GM18507 (cell line): ENCODE measurements around the gene CDK4.
"Not testable (repeated sequence)": the region's sequence is repeated elsewhere in the genome, so short reads cannot be mapped to it uniquely, and the experiment has no call there.

Experiments
- DNase-seq: peaks from one replicate; pipeline ENCODE4 v3.0.0; 2011; ENCODE audit warnings: low read depth; ENCODE audit not compliant: insufficient read length; ENCODE audit errors: extremely low spot score
- FAIRE-seq: peaks from 2 replicates; lab custom pipeline; 2011; peaks lifted over from hg19 to GRCh38; lab: Jason Lieb, UNC

CDK4 gene

GRCh38 chr12:57730336-57731067, 21.6 kb downstream of the CDK4 start:
- FAIRE-seq (no peak), DNase-seq (no peak)

DNA sequence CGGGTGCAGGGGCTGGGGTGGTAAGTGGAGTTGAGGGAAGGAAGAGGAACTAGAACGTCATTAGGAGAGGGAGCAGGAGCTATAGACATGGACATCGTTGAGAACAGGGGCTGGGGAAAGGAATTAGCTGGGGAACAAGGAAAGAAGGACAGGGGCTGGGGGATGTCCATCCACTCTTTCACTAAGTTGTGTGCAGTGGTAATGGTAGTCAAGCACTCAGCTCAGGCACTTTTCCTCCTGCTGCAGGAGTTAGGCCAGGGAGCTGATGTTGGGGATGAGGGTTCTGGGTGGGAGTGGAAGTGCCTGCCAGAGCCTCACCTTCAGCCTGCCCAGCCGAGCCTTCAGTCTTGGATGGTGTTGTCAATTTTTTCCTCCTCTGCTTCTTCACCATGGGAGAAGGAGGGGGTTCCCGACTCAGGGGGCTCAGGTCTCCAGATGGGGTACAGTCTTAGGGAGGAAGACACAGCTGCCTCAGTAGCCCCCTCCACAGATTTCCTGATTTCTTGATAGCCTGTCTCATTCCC, 22.7 kb downstream of the CDK4 start:
- FAIRE-seq (no peak), DNase-seq (no peak)

- FAIRE-seq: no peak
These were observed 24.2 kb downstream of the CDK4 start for GRCh38 chr12:57727758-57728395.

DNA sequence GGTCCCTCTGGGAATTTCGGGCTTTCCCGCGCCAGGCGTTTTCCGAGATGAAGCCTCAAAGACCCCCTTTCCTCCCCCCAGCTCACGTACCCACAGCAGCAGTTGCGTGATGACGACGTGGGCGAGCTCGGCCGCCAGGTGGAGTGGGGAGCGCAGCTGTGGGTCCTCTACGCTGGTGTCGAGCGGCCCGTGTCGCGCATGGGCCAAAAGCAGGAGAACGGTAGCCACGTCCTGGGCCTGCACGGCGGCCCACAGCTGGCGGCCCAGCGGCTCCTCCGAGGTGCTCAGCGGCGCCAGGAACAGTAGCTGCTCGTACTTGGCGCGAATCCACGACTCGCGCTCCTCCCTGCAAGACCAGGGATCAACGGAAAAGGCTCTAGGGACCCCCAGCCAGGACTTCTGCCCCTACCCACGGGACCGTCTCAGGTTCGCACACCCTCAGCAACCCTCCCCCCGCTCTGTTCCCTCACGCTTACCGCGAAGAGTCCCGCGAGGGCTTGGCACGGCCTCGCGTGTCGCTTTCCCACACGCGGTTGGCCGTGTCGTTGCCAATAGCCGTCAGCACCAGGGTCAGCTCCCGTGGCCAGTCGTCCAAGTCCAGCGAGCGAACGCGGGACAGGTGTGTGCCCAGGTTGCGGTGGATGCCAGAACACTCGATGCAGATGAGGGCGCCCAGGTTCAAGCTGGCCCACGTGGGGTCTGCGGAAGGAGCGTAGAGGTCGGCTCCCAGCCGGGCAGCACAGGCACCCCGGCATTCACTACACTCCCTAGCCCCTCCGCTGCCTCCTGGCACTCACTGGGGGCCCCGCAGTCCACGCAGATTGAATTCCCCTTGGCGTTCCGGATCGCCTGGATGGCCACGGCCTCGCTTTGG, 25.0 kb downstream of the CDK4 start:
- FAIRE-seq: no peak
- no peak for DNase-seq

More at GRCh38 chr12:57727758-57728395, 24.2 kb downstream of the CDK4 start:
- DNase-seq: no peak

DNA sequence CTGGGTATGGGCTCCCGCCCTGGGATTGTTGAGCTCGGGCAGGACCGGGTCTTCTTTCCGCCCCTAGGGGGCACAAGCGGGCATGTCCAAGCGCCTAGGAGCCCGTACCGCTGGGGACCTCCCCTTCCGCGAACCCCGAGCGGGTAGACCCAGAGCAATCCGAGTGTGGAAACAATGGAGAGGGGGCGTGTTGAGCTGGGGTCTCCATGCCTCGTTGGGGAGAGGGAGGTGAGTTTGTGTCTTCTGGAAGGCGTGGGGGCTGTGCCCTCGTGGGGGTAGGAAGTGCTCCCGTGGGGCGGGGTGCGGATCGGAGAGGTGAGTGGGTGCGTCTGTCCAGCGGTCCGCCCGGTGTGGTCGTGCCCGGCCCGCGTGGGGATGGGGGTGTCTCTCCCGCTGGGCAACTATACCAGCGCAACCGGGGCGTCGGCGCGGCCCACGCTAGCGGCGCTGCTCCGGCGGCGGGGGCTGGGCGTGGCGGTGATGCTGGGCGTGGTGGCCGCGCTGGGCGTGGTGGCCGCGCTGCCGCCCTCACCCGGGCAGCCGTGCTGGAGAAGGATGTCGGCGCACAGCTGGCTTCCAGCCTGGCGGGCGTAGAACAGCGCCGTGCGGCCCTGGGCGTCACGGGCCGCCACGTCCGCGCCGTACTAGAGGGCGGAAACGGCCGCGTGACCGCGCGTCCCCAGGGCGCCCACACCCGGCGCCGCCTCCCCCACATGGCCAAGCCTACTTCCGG, 25.8 kb downstream of the CDK4 start:
- FAIRE-seq (no peak), DNase-seq (no peak)

DNA sequence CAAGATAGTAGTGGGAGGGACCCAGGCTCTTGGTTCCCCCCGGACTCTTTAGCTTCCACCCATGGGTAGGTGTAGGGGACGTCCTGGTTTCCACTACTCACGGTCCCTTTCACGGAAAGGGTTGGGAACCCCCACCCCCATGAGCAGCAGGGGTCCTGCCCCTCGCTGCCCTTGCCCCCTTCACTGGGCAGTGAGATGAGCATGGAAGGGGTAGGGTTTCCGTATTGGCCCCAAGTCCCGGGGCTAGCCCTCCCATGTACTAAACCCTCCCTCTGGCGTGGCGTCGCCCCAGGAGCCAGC, 26.3 kb downstream of the CDK4 start:
- FAIRE-seq (no peak), DNase-seq (no peak)

GRCh38 chr12:57724936-57725740, 27.0 kb downstream of the CDK4 start:
- no peak for FAIRE-seq

DNA sequence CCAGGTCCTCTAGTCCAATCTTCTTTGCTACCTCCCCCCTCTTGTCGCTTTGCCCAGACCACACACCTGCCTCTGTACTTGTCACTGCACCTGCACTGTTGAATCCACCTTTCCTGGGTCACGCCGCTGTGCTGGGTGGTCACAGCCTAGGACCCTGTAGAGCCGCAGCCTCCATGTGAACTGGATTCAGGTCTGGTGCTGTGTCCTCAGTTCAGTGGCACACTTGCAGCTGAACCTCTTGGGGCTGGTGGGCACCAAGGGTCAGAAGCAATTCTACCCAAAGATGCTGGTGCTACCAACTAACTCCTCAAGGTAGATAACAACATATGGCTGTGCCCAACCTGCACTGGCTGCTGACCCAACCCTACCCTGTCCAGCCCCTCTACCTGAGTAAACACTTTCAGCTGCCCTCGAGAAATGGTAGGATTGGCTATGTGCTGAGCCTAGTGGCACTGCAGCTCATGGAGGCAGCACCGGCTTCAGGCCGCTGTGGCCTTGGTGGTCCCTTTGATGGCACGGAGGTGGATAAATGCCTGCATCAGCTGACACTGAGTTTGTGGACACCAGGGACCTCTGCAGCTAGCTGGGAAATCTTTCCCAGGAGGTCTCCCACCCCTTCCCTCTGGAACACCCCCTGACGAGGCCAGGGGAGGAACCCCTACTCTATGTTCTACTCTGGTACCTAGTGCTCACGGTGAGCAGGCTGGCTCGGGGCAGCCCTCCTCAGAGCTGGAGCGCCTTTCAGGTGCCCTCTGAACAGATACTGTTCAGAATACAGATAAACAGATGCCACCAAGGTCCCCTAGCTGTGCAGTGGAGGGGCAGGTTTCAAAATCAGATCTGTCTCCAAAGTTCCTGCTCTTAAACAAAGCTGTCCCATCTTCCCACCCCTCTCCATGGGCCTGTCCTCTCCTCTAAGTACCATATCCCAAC, 27.8 kb downstream of the CDK4 start:
- DNase-seq (no peak), FAIRE-seq (no peak)

More at GRCh38 chr12:57724936-57725740, 27.0 kb downstream of the CDK4 start:
- DNase-seq: no peak

- FAIRE-seq (no peak), DNase-seq (no peak)
These were observed 28.5 kb downstream of the CDK4 start for GRCh38 chr12:57723630-57723962.

- DNase-seq (no peak), FAIRE-seq (no peak)
These were observed 29.1 kb downstream of the CDK4 start for GRCh38 chr12:57722716-57723629.

DNA sequence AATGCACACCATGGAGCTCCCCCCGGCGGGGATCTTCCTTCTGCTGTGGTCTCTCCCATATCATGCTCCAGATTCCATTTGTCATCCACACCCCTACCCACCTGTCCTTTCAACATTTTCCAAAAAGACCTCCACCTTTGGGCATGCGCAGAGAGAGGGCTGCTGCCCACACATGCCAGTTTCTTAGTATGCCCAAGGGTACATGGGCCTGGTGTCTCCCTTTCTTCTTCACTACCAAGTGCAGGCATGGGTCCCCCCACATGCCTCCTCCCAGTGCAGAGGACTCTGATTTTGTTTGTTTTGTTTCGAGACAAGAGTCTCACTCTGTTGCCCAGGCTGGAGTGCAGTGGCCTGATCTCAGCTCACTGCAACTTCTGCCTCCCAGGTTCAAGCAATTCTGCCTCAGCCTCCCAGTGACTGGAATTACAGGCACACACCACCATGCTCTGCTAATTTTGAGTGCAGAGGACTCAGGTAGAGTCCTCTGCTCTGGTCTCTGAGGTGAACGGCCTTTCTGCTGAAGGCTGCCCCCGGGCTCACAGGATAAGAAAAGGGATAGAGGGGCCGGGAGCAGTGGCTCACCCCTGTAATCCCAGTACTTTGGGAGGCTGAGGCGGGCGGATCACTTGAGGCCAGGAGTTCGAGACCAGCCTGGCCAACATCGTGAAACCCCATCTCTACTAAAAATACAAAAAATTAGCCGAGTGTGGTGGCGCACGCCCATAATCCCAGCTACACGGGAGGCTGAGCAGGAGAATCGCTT, 30.1 kb downstream of the CDK4 start:
- FAIRE-seq, DNase-seq: not testable (repeated sequence)

- DNase-seq (no peak), FAIRE-seq (no peak)
These were observed 31.2 kb downstream of the CDK4 start for GRCh38 chr12:57720606-57721595.

DNA sequence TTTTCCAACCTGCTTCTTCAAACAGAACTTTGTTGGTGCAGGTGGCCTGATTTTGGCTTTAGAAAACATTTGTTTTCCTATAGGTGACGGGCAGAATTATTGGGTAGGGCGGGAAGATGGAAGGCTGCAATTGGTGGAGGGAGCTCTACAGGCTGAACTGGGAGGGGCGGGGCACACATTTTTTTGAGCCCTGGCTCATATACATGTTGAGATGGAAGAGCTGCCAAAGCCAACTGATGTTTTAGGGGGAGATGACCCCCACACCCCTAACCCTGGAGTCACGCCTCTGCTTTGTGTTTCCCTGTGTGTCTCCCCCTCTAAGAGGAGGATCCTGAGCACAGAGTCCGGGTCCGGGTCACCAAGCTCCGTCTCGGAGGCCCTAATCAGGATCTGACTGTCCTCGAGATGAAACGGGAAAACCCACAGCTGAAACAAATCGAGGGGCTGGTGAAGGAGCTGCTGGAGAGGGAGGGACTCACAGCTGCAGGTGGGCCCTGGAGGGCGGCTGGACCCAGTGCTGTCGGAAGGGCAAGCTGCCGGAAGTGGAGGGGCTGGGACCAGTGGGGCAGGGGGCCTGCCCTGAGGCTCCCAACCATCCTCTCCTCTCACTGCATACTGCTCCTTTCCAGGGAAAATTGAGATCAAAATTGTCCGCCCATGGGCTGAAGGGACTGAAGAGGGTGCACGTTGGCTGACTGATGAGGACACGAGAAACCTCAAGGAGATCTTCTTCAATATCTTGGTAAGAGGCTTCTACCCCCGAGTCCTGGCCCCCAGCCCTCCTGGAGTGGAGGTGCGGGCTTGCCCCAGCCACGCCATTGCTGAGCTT, 32.1 kb downstream of the CDK4 start:
- DNase-seq (no peak), FAIRE-seq (no peak)
